ENCODE results near the gene EME1.
"Not testable (repeated sequence)": the region's sequence is repeated elsewhere in the genome, so short reads cannot be mapped to it uniquely, and the experiment has no call there.

Gene EME1

DNA sequence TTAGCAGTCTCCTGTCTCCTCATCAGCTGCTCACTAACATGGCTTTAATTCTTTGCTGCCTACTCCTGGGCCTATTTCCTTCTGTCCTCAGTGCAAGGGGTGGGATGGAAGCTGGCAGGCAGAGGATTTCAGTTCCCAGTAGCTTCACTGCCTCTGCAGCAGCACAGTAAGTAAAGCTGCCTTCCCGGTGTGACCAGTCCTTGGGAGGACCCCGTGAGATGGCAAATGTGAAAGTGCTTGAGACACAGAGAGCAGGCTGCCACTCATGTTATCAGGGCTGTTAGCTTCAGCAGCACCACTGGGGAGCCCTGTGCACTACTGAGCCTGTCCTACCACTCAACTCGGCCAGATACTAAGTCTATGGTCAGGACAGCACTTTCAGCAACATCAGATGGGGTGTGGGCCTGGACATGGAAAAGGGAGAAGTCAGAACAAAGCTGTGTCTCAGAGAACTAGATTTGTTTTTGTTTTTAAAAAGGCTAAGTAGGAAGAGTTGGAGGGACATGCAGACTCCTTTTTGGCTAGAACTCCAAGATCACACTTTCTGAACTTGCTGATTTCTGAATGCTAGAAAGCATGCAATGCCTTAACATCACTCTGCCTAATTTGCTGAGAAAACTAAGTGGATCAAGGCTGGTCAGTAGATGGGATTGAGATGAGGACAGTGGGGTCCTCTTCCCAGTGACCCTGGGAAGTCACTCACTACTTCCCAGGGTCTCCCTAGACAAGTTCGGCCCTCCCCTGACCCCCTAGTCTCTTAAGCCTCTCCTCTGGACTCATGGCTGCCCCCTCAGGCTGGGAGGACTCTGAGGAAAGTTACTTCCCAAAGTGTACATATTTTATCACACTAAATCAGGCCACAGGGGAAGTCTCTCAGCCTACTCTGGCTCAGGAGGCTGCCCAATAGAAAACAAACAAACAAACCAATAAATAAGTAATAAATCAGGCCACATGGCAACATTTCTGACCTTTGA lies 54.1 kb downstream of the EME1 start:
- peak; percentile 72 for DNase-seq

DNA sequence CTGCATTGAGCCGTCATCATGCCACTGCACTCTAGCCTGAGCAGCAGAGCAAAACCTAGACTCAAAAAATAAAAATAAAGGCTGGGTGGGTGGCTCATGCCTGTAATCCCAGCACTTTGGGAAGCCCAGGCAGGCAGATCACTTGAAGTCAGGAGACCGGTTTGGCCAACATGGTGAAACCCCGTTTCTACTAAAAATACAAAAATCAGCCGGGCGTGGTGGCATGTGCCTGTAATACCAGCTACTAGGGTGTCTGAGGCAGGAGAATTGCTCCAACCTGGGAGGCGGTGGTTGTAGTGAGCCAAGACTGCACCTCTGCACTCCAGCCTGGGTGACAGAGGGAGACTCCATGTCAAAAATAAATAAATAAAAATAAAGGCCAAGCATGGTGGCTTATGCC lies 55.1 kb downstream of the EME1 start:
- DNase-seq, result not testable (repeated sequence)

DNA sequence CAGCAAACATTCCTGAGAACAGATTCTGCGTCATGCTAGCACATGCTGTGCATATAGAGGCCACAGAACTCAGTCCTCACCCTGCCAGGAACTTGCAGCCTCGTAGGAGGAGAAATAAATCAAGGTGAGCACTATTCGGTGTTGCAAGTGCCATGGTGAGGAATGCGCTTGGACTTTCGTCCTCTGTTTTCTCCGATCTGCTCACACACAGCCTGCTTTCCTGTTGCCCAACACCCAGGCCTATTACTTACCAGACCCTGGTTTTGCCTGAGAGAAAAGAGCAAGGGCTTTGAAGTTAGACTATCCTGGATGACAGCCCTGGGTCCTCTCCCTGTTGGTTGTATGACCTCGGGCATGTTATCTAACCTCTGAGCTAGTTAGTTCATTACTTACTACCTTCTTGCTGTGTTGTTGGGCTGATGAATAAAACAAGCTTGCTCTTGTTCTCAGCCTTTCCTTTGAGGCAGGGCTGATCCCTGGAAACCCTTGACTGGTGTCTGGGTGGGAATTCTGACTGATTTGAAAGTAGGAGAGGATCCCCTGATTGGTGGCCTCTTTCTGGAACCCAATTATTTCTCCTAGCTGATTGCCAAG lies 55.9 kb downstream of the EME1 start:
- no peak for DNase-seq

DNA sequence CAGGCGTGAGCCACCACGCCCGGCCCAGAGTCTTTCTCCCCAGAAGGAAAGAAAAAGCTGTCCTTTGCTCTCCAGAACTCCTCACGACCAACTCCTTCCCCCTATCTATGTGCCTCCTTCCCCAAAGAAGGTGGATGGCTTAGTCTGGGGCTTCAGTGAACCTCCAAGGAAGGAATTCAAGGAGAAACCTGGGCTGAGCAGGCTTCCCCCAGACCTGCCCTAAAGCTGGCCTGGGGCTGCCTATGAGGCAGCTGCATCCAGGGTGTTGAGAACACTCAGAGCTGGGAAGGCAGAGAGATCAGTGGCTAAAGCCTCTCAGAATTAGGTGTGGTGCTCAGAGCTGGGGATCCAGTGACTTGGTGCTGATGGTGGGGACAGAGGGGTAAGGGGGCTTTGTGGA lies 56.8 kb downstream of the EME1 start:
- DNase-seq, result no peak

Data from RPMI8226 (cell line).